UCSD-AML1 (cell line): ENCODE measurements around the gene SLC25A26.

Experiments used
- DNase-seq: peaks from one replicate; lab custom pipeline; 2025; ENCODE audit not compliant: unreplicated experiment; lab: John Stamatoyannopoulos, UW

The SLC25A26 gene

GRCh38 chr3:66366747-66367146 lies 145.9 kb downstream of the SLC25A26 start:
- no peak for DNase-seq

GRCh38 chr3:66367979-66368378 lies 147.2 kb downstream of the SLC25A26 start:
- no peak for DNase-seq

- no peak for DNase-seq
These were observed 149.4 kb downstream of the SLC25A26 start for GRCh38 chr3:66370179-66370578.

- no peak for DNase-seq
These were observed 150.6 kb downstream of the SLC25A26 start for GRCh38 chr3:66371432-66371831.

- peak; percentile 33 for DNase-seq
These were observed 152.0 kb downstream of the SLC25A26 start for GRCh38 chr3:66372681-66373350.

GRCh38 chr3:66376568-66376967 lies 155.8 kb downstream of the SLC25A26 start:
- no peak for DNase-seq

- no peak for DNase-seq
These were observed 157.0 kb downstream of the SLC25A26 start for GRCh38 chr3:66377800-66378199.

- DNase-seq = no peak
These were observed 157.5 kb downstream of the SLC25A26 start for GRCh38 chr3:66378256-66378655.

- no peak for DNase-seq
These were observed 158.8 kb downstream of the SLC25A26 start for GRCh38 chr3:66379565-66379964.

GRCh38 chr3:66380200-66380932 lies 159.6 kb downstream of the SLC25A26 start:
- no peak for DNase-seq

- no peak for DNase-seq
These were observed 160.8 kb downstream of the SLC25A26 start for GRCh38 chr3:66381626-66382025.

- DNase-seq = no peak
These were observed 161.3 kb downstream of the SLC25A26 start for GRCh38 chr3:66382142-66382541.

- DNase-seq = no peak
These were observed 162.2 kb downstream of the SLC25A26 start for GRCh38 chr3:66383023-66383422.

- DNase-seq = no peak
These were observed 163.4 kb downstream of the SLC25A26 start for GRCh38 chr3:66383998-66384745.

GRCh38 chr3:66385066-66385465 lies 164.3 kb downstream of the SLC25A26 start:
- DNase-seq = no peak

GRCh38 chr3:66386011-66386924 lies 165.5 kb downstream of the SLC25A26 start:
- no peak for DNase-seq

GRCh38 chr3:66386925-66387650 lies 166.3 kb downstream of the SLC25A26 start:
- DNase-seq = no peak

- DNase-seq = no peak
These were observed 169.2 kb downstream of the SLC25A26 start for GRCh38 chr3:66390013-66390412.

- no peak for DNase-seq
These were observed 171.7 kb downstream of the SLC25A26 start for GRCh38 chr3:66392512-66392911.

GRCh38 chr3:66392966-66393332 lies 172.1 kb downstream of the SLC25A26 start:
- DNase-seq = no peak
